Type B pancreatic cell (in vitro differentiated cells): ENCODE data around the gene ENTHD1. TPM values are rescaled to one million over a fixed set of nuclear protein-coding genes. Genes with fewer than 3 reads are reported as not detected.

Source experiments
- DNase-seq: peaks from one replicate; pipeline ENCODE4 v3.0.0; 2021; ENCODE audit warnings: mixed read lengths; ENCODE audit not compliant: unreplicated experiment; ENCODE audit errors: extremely low spot score
- H3K27ac Mint-ChIP-seq: 2 replicates; pipeline ENCODE4 v1.8.0; 2021; ENCODE audit warnings: mild to moderate bottlenecking, mixed read lengths
- H3K27me3 Mint-ChIP-seq: 2 replicates; pipeline ENCODE4 v1.8.0; 2021; ENCODE audit warnings: mixed read lengths
- H3K36me3 Mint-ChIP-seq: 2 replicates; pipeline ENCODE4 v1.8.0; 2021; ENCODE audit warnings: mixed read lengths
- H3K4me1 Mint-ChIP-seq: one replicate; pipeline ENCODE4 v1.8.0; 2021; ENCODE audit warnings: mixed read lengths; ENCODE audit not compliant: unreplicated experiment
- H3K4me3 Mint-ChIP-seq: 2 replicates; pipeline ENCODE4 v1.8.0; 2021; ENCODE audit warnings: mild to moderate bottlenecking, mixed read lengths
- H3K9me3 Mint-ChIP-seq: 2 replicates; pipeline ENCODE4 v1.8.0; 2021; ENCODE audit warnings: mixed read lengths
- total RNA-seq: library from RNA; stranded (reverse); gene quantifications from 2 replicates; pipeline ENCODE4 v1.2.1, GENCODE V29; 2021; ENCODE audit warnings: low replicate concordance
- TF ChIP-seq, protein P1 (sequence below): fragments of 200-600 bp; sonication (generic); conservative IDR thresholded peaks from 2 replicates; pipeline ENCODE4 v1.5.0; 2021; ENCODE audit warnings: antibody characterized with exemption, mild to moderate bottlenecking

ENTHD1 gene
- total RNA-seq, 1 donor from 2014 or later, result not detected

DNA sequence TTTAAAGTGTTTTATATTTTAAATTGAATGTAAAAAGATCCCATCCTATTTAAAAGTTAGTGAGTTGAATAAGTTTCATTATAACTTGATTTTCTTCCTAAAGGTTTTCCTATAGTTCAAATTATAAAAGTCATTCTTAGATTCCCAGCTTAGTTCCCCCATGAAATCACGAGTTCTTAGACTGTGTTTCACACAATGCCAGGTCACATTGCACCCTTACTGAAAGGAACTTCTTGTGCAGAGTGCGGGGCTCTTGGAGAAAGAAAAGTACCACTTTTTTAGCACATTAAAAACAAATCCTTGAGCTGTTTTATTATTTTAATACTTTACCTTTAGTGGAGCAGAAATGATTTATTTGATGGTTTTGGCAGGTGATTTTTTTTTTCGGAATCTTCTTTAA, 22.9 kb upstream of the ENTHD1 start:
- peaks cover 13% of the 10 kb centered on the region for H3K4me1 Mint-ChIP-seq
- peaks cover 27% of the 10 kb centered on the region for H3K27me3 Mint-ChIP-seq
- H3K4me3 Mint-ChIP-seq, result no peak overlapping the region
- H3K36me3 Mint-ChIP-seq, result no peaks in the 10 kb centered on the region
- TF ChIP-seq, protein P1, sequence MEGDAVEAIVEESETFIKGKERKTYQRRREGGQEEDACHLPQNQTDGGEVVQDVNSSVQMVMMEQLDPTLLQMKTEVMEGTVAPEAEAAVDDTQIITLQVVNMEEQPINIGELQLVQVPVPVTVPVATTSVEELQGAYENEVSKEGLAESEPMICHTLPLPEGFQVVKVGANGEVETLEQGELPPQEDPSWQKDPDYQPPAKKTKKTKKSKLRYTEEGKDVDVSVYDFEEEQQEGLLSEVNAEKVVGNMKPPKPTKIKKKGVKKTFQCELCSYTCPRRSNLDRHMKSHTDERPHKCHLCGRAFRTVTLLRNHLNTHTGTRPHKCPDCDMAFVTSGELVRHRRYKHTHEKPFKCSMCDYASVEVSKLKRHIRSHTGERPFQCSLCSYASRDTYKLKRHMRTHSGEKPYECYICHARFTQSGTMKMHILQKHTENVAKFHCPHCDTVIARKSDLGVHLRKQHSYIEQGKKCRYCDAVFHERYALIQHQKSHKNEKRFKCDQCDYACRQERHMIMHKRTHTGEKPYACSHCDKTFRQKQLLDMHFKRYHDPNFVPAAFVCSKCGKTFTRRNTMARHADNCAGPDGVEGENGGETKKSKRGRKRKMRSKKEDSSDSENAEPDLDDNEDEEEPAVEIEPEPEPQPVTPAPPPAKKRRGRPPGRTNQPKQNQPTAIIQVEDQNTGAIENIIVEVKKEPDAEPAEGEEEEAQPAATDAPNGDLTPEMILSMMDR, result no peak
- H3K27ac Mint-ChIP-seq, result no peak overlapping the region
- no peaks in the 10 kb centered on the region for H3K9me3 Mint-ChIP-seq
- no peak for DNase-seq

DNA sequence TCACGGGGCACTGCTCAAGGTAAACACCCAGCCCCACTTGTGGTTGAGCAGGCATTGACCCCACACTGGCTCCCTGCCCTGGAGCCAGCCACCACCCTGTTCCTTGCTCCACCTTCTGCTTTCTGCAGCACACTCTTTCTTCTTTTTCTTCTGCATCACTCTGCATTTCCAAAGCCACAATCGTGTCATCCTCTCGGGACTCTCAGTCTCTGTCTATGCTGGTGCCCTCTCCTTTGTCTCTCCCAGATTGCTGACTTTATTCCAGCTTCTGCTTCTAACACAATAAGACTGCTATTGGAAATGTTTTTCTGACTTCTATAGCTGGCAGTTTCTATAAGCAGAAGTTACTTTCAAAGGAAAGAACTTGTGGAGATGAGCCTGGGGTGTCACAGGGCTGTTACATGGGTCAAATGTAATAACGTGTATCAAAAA, 21.8 kb upstream of the ENTHD1 start:
- TF ChIP-seq, protein P1, result no peak
- no peak overlapping the region for H3K4me3 Mint-ChIP-seq
- H3K27me3 Mint-ChIP-seq, result peaks cover 29% of the 10 kb centered on the region
- peaks cover 10% of the 10 kb centered on the region for H3K4me1 Mint-ChIP-seq
- H3K36me3 Mint-ChIP-seq, result no peaks in the 10 kb centered on the region
- no peak for DNase-seq
- H3K9me3 Mint-ChIP-seq, result no peaks in the 10 kb centered on the region
- no peak overlapping the region for H3K27ac Mint-ChIP-seq

DNA sequence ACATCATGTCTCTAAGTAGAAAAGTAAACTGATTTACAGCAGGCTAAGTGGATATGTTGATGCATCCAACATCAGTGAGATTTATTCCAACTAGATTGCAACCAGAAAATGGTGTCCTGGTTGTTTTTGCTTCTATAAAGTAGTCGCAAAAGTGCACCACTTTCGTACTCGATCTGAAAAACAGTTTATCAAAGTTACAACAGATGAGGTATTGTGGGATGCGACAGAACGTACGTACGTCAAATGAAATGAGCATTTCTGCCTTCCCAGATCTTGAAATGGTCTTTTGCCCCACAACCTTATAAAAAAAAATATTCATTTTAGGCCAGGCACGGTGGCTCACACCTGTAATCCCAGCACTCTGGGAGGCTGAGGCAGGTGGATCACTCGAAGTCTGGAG, 21.0 kb upstream of the ENTHD1 start:
- Mint-ChIP-seq H3K4me3 (no peak overlapping the region), H3K36me3 (no peaks in the 10 kb centered on the region), H3K27ac (no peak overlapping the region), H3K27me3 (peaks cover 30% of the 10 kb centered on the region), H3K4me1 (peaks cover 10% of the 10 kb centered on the region), H3K9me3 (no peaks in the 10 kb centered on the region)
- TF ChIP-seq, protein P1, result no peak
- DNase-seq, result no peak

DNA sequence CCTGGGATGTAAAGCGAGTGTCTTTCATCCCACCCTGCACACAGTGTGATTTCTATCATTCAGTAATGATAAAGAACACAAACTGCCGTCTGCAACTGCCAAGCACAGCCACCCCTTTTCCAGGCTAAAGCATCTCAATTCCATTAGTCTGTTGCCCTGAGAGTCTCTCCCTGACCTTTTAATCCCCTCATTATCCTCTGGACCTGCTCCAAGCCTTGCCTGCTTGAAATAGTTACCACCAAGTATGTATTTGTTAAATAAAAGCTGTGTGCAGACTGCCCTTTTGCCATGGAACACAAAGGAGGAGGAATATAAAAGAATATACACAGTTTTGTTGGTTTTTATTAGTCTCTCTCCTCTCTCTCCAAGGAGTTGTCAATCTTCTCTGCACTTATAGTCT, 20.3 kb upstream of the ENTHD1 start:
- TF ChIP-seq, protein P1, result no peak
- Mint-ChIP-seq H3K4me1 (peaks cover 10% of the 10 kb centered on the region), H3K9me3 (no peaks in the 10 kb centered on the region), H3K27ac (no peak overlapping the region), H3K27me3 (peaks cover 32% of the 10 kb centered on the region), H3K36me3 (no peaks in the 10 kb centered on the region), H3K4me3 (no peak overlapping the region)
- no peak for DNase-seq

DNA sequence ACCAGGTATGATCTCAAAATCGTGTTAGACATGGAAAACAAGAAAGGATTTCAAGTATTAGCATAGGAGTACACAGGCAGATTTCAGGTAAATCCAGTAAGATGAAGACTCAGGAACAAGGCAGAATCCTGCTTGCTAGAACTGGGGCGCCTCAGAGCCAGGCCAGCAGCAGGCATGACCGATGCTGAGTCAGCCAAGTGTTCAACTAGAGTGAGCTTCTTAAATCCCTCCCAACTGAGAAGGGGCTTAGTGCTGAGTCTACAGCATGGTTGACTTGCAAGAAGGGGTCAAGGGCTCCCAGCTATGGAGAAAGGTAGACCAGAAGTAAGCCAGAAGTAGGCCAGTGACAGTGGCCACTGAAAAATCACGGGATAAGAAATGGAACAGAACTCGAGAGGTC, 19.8 kb upstream of the ENTHD1 start:
- Mint-ChIP-seq H3K27ac (no peak overlapping the region), H3K4me1 (peaks cover 10% of the 10 kb centered on the region), H3K9me3 (no peaks in the 10 kb centered on the region), H3K36me3 (no peaks in the 10 kb centered on the region), H3K4me3 (no peak overlapping the region), H3K27me3 (peaks cover 37% of the 10 kb centered on the region)
- TF ChIP-seq, protein P1, result no peak
- no peak for DNase-seq
